Neural cell (in vitro differentiated cells): ENCODE data around the gene MARCHF6.

Experiments
- CTCF ChIP-seq: fragments of 450-650 bp; IDR thresholded peaks from 2 replicates; pipeline ENCODE4 v1.5.1; 2014; ENCODE audit warnings: antibody characterized with exemption, mild to moderate bottlenecking, moderate library complexity; ENCODE audit not compliant: poor library complexity, severe bottlenecking
- EP300 ChIP-seq: fragments of 450-650 bp; conservative IDR thresholded peaks from 2 replicates; pipeline ENCODE4 v1.6.1; 2014; ENCODE audit warnings: antibody characterized with exemption, mild to moderate bottlenecking, moderate library complexity; ENCODE audit not compliant: poor library complexity, severe bottlenecking
- EZH2 ChIP-seq: fragments of 200-600, 300-800 bp; shearing (Covaris generic), sonication (generic); IDR thresholded peaks from 2 replicates; pipeline ENCODE4 v1.6.1; 2014; ENCODE audit warnings: antibody characterized with exemption, low read length, borderline replicate concordance, mild to moderate bottlenecking; ENCODE audit not compliant: insufficient read depth, poor library complexity, severe bottlenecking
- REST ChIP-seq: IDR thresholded peaks from 2 replicates; pipeline ENCODE4 v1.6.1; 2012; ENCODE audit warnings: borderline replicate concordance
- SMC3 ChIP-seq: fragments of 450-650 bp; conservative IDR thresholded peaks from 2 replicates; pipeline ENCODE4 v1.6.1; 2014; ENCODE audit warnings: antibody characterized with exemption, mild to moderate bottlenecking, moderate library complexity; ENCODE audit not compliant: poor library complexity
- TAF1 ChIP-seq: IDR thresholded peaks from 2 replicates; pipeline ENCODE4 v1.6.1; 2012; ENCODE audit warnings: low read depth

- TF ChIP-seq CTCF (no peak), REST (no peak), SMC3 (no peak), EP300 (no peak), EZH2 (no peak), TAF1 (no peak)
Observed at GRCh38 chr5:10324518-10325370, 28.8 kb upstream of the MARCHF6 start.
